ENCODE results near the gene MLF2. TPM values are rescaled to one million over a fixed set of nuclear protein-coding genes. Genes with fewer than 3 reads are reported as not detected.

Gene MLF2
- total RNA-seq, 2 donors from 2014 or later, result 219 to 393 TPM

- Histone ChIP-seq H3K4me1 (ENCODE audit: control insufficient read depth, insufficient read depth, low read length) (peaks cover 6% of the 10 kb centered on the region), H3K27ac (ENCODE audit: low read depth, low read length) (peak overlapping the region; percentile 80), H3K9ac (ENCODE audit: extremely low read depth, low read length, poor library complexity, severe bottlenecking) (peak overlapping the region; percentile 52), H3K4me3 (ENCODE audit: low read length) (peak overlapping the region; percentile 90), H3K9me3 (ENCODE audit: control insufficient read depth, low read length) (no peaks in the 10 kb centered on the region), H3K36me3 (ENCODE audit: control insufficient read depth, insufficient read depth, low read length) (peaks cover 6% of the 10 kb centered on the region), H3K27me3 (ENCODE audit: control insufficient read depth, insufficient read depth, low read length, poor library complexity, severe bottlenecking) (no peaks in the 10 kb centered on the region)
- Mint-ChIP-seq H3K36me3 (ENCODE audit: low read depth) (peaks cover 21% of the 10 kb centered on the region), H3K4me3 (peak overlapping the region; percentile 62), H3K27ac (peak overlapping the region; percentile 82), H3K4me1 (peaks cover 22% of the 10 kb centered on the region), H3K27me3 (ENCODE audit: insufficient read depth) (peaks cover 3% of the 10 kb centered on the region), H3K9me3 (no peaks in the 10 kb centered on the region)
- no peak for DNase-seq
- TF ChIP-seq CTCF (conservative IDR thresholded peaks at IDR 0.05), result no peak
- WGBS, 2 experiments (ENCODE audit: insufficient coverage in 1 of 2, insufficient read length in 1 of 2), result 30 to 37% methylated on average over 8 to 10 of the region's 10 CpGs
Measured at GRCh38 chr12:6724409-6724797, 28.5 kb downstream of the MLF2 start.

- Mint-ChIP-seq H3K27ac (peak within 1 kb of the TSS; percentile 82), H3K27me3 (ENCODE audit: insufficient read depth) (peaks cover 6% of the 10 kb centered on the region)
- no peak for TF ChIP-seq CTCF (conservative IDR thresholded peaks at IDR 0.05)
Measured at GRCh38 chr12:6723607-6724408, 29.1 kb downstream of the MLF2 start, which contains the start of gene COPS7A. Gene COPS7A (plus strand): TSS chr12:6724046. CDS start chr12:6724657, 611 bp downstream.

GRCh38 chr12:6722863-6723262 lies 30.1 kb downstream of the MLF2 start:
- WGBS, 2 experiments (ENCODE audit: insufficient coverage in 1 of 2, insufficient read length in 1 of 2), result 83 to 95% methylated on average over 2 to 3 of the region's 3 CpGs
- H3K36me3 Mint-ChIP-seq (ENCODE audit: low read depth), result peaks cover 9% of the 10 kb centered on the region
- H3K9ac ChIP-seq (ENCODE audit: extremely low read depth, low read length, poor library complexity, severe bottlenecking), result no peak overlapping the region

More at GRCh38 chr12:6723607-6724408, 29.1 kb downstream of the MLF2 start, which contains the start of gene COPS7A:
- peak within 1 kb of the TSS; percentile 52 for H3K9ac ChIP-seq (ENCODE audit: extremely low read depth, low read length, poor library complexity, severe bottlenecking)
- H3K27me3 ChIP-seq (ENCODE audit: control insufficient read depth, insufficient read depth, low read length, poor library complexity, severe bottlenecking), result no peaks in the 10 kb centered on the region
- H3K9me3 Mint-ChIP-seq, result no peaks in the 10 kb centered on the region
- H3K4me1 Mint-ChIP-seq, result peaks cover 22% of the 10 kb centered on the region
- peak within 1 kb of the TSS; percentile 90 for H3K4me3 ChIP-seq (ENCODE audit: low read length)
- WGBS, 2 experiments (ENCODE audit: insufficient coverage in 1 of 2, insufficient read length in 1 of 2), result 0 to 1% methylated on average over 24 to 49 of the region's 49 CpGs
- H3K9me3 ChIP-seq (ENCODE audit: control insufficient read depth, low read length), result no peaks in the 10 kb centered on the region
- peak; percentile 100 for DNase-seq
- peaks cover 6% of the 10 kb centered on the region for H3K4me1 ChIP-seq (ENCODE audit: control insufficient read depth, insufficient read depth, low read length)
- H3K36me3 ChIP-seq (ENCODE audit: control insufficient read depth, insufficient read depth, low read length), result peaks cover 6% of the 10 kb centered on the region
- peak within 1 kb of the TSS; percentile 80 for H3K27ac ChIP-seq (ENCODE audit: low read depth, low read length)
- H3K4me3 Mint-ChIP-seq, result peak within 1 kb of the TSS; percentile 62
- peaks cover 15% of the 10 kb centered on the region for H3K36me3 Mint-ChIP-seq (ENCODE audit: low read depth)

More at GRCh38 chr12:6722863-6723262, 30.1 kb downstream of the MLF2 start:
- Histone ChIP-seq H3K36me3 (ENCODE audit: control insufficient read depth, insufficient read depth, low read length) (no peaks in the 10 kb centered on the region), H3K4me1 (ENCODE audit: control insufficient read depth, insufficient read depth, low read length) (peaks cover 6% of the 10 kb centered on the region), H3K4me3 (ENCODE audit: low read length) (peak overlapping the region; percentile 90), H3K27me3 (ENCODE audit: control insufficient read depth, insufficient read depth, low read length, poor library complexity, severe bottlenecking) (no peaks in the 10 kb centered on the region), H3K9me3 (ENCODE audit: control insufficient read depth, low read length) (no peaks in the 10 kb centered on the region), H3K27ac (ENCODE audit: low read depth, low read length) (no peak overlapping the region)
- H3K27me3 Mint-ChIP-seq (ENCODE audit: insufficient read depth), result peaks cover 6% of the 10 kb centered on the region
- TF ChIP-seq CTCF (conservative IDR thresholded peaks at IDR 0.05), result no peak
- no peak overlapping the region for H3K4me3 Mint-ChIP-seq
- H3K9me3 Mint-ChIP-seq, result no peaks in the 10 kb centered on the region
- no peak for DNase-seq
- H3K4me1 Mint-ChIP-seq, result peaks cover 21% of the 10 kb centered on the region
- H3K27ac Mint-ChIP-seq, result no peak overlapping the region
